ENCODE data around the gene EXD3. TPM values are rescaled to one million over a fixed set of nuclear protein-coding genes. Genes with fewer than 3 reads are reported as not detected.

The EXD3 gene
- polyA plus RNA-seq, 1 of the 3 experiments (the other 2 are of a cell fraction) = 11.5 TPM

- CTCF ChIA-PET = no interaction called here
- H3K9ac ChIP-seq = no peak overlapping the region
- no peaks in the 10 kb centered on the region; a peak in 1 of 4 replicates for H3K4me1 ChIP-seq (ENCODE audit: control insufficient read depth in 1 of 2, insufficient read depth in 2 of 2, low read depth in 1 of 2, low read length in 1 of 2)
- H3K79me2 ChIP-seq (ENCODE audit: insufficient read depth) = no peaks in the 10 kb centered on the region
- no peak overlapping the region for H3K4me3 ChIP-seq (ENCODE audit: low read depth in 2 of 2, low read length in 1 of 2)
- H3K9me2 ChIP-seq = no peaks in the 10 kb centered on the region
- H2AFZ ChIP-seq (ENCODE audit: low read depth) = no peak overlapping the region
- no peak for DNase-seq
- H3K4me2 ChIP-seq = no peak overlapping the region
- TF ChIP-seq REST (IDR thresholded peaks at IDR 0.05; ENCODE audit: low read depth, low read length) (no peak), RAD21 (IDR thresholded peaks at IDR 0.05; ENCODE audit: low read length) (no peak), IRF3 (IDR thresholded peaks at IDR 0.05; ENCODE audit: low read depth, low read length) (no peak), TAF1 (IDR thresholded peaks at IDR 0.05; ENCODE audit: borderline replicate concordance, low read depth, low read length) (no peak), FOXJ3 (CRISPR knock-in tag; IDR thresholded peaks at IDR 0.05) (no peak), NFIC (IDR thresholded peaks at IDR 0.05; ENCODE audit: borderline replicate concordance) (no peak), SIN3A (IDR thresholded peaks at IDR 0.05; ENCODE audit: borderline replicate concordance, low read depth, low read length) (no peak), PBX3 (IDR thresholded peaks at IDR 0.05) (no peak), MEF2A (IDR thresholded peaks at IDR 0.05; ENCODE audit: borderline replicate concordance, low read depth) (no peak), MXI1 (IDR thresholded peaks at IDR 0.05; ENCODE audit: low read depth, low read length) (no peak), SMC3 (IDR thresholded peaks at IDR 0.05; ENCODE audit: low read depth, low read length) (no peak), CTCF (IDR thresholded peaks at IDR 0.05) (no peak), RCOR1 (IDR thresholded peaks at IDR 0.05; ENCODE audit: low read length) (no peak), RFX5 (IDR thresholded peaks at IDR 0.05; ENCODE audit: low read length) (no peak), YY1 (IDR thresholded peaks at IDR 0.05; ENCODE audit: low read depth) (no peak), USF2 (IDR thresholded peaks at IDR 0.05; ENCODE audit: borderline replicate concordance, low read depth, low read length) (no peak), EZH2phosphoT487 (IDR thresholded peaks at IDR 0.05; ENCODE audit: borderline replicate concordance, low read depth) (no peak), MAX (IDR thresholded peaks at IDR 0.05; ENCODE audit: low read depth) (no peak), FOXM1 (IDR thresholded peaks at IDR 0.05; ENCODE audit: low read depth) (no peak), TEAD4 (IDR thresholded peaks at IDR 0.05; ENCODE audit: borderline replicate concordance, insufficient read depth) (no peak)
- H3K9me3 ChIP-seq = no peaks in the 10 kb centered on the region
- POLR2A ChIA-PET = interaction anchor here (0.6 kb wide), 1 partner anchor 116 kb away, joined by 4 read pairs; no protein-coding TSS in a partner anchor
- H3K36me3 ChIP-seq (replicated peaks in 1 of 2; ENCODE audit: control insufficient read depth in 1 of 2, insufficient read depth in 2 of 2, low read length in 1 of 2) = no peaks in the 10 kb centered on the region
- no peak overlapping the region for H3K27ac ChIP-seq (ENCODE audit: low read depth in 2 of 2, low read length in 1 of 2)
- no peaks in the 10 kb centered on the region for H3K27me3 ChIP-seq (ENCODE audit: insufficient read depth)
- 93% methylated on average over 5 of the region's 22 CpGs for WGBS (ENCODE audit: low lambda C conversion rate)
- no peaks in the 10 kb centered on the region for H4K20me1 ChIP-seq (ENCODE audit: insufficient read depth)
- H3F3A ChIP-seq (replicated peaks; ENCODE audit: insufficient read depth) = no peaks in the 10 kb centered on the region
Measured at GRCh38 chr9:137391411-137391754, 31.6 kb downstream of the EXD3 start.

Data from SK-N-SH (cell line).